Fibroblast of lung (primary cell): Measurements from ENCODE around the gene EFCAB6. TPM values are rescaled to one million over a fixed set of nuclear protein-coding genes. Genes with fewer than 3 reads are reported as not detected.

Experiments used
- DNase-seq, 2 donors: peaks; one replicate each; pipeline versions ENCODE4 v3.0.0 to v3.0.0-alpha.2; 2010; ENCODE audit warnings: low read depth in 2 of 2
- H2AFZ ChIP-seq: 2 replicates; pipeline ENCODE4 v1.5.1; 2012; ENCODE audit warnings: low read length, control low read depth, inconsistent platforms
- H3K27ac ChIP-seq: 2 replicates; pipeline ENCODE4 v1.5.1; 2011; ENCODE audit warnings: low read length, control low read depth; ENCODE audit not compliant: insufficient read depth
- H3K27me3 ChIP-seq: 2 replicates; pipeline ENCODE4 v1.5.1; 2011; ENCODE audit warnings: mild to moderate bottlenecking, low read length; ENCODE audit not compliant: control insufficient read depth, insufficient read depth
- H3K36me3 ChIP-seq: 2 replicates; pipeline ENCODE4 v1.5.1; 2011; ENCODE audit warnings: low read length; ENCODE audit not compliant: control insufficient read depth, insufficient read depth
- H3K4me1 ChIP-seq: 2 replicates; pipeline ENCODE4 v1.5.1; 2011; ENCODE audit warnings: low read length; ENCODE audit not compliant: control insufficient read depth, insufficient read depth; ENCODE audit errors: extremely low read depth
- H3K4me2 ChIP-seq: 2 replicates; pipeline ENCODE4 v1.5.1; 2011; ENCODE audit warnings: low read length, control low read depth; ENCODE audit not compliant: insufficient read depth; ENCODE audit errors: extremely low read depth
- H3K4me3 ChIP-seq, 4 experiments: fragments of 200-600 bp in 1 of 4; sonication (generic) in 1 of 4; replicated peaks in 1 of 4; 2 replicates each; pipeline ENCODE4 v1.5.1; 2011 to 2016; ENCODE audit warnings: low read length in 4 of 4, low read depth in 3 of 4, mild to moderate bottlenecking in 3 of 4, control low read depth in 2 of 4, inconsistent platforms in 1 of 4, mixed read lengths in 1 of 4; ENCODE audit not compliant: insufficient read depth in 1 of 4; ENCODE audit errors: control extremely low read depth in 1 of 4
- H3K79me2 ChIP-seq: 2 replicates; pipeline ENCODE4 v1.5.1; 2012; ENCODE audit warnings: mild to moderate bottlenecking, low read length, inconsistent platforms; ENCODE audit not compliant: control insufficient read depth, insufficient read depth
- H3K9ac ChIP-seq: 2 replicates; pipeline ENCODE4 v1.5.1; 2011; ENCODE audit warnings: mild to moderate bottlenecking, low read length, control low read depth; ENCODE audit not compliant: insufficient read depth
- H3K9me3 ChIP-seq: 2 replicates; pipeline ENCODE4 v1.5.1; 2012; ENCODE audit warnings: low read depth, low read length; ENCODE audit not compliant: control insufficient read depth, insufficient read depth
- H4K20me1 ChIP-seq: 2 replicates; pipeline ENCODE4 v1.5.1; 2011; ENCODE audit warnings: low read length; ENCODE audit not compliant: control insufficient read depth, insufficient read depth; ENCODE audit errors: extremely low read depth
- EZH2 ChIP-seq: IDR thresholded peaks from 2 replicates; pipeline ENCODE4 v1.5.1; 2012; ENCODE audit warnings: low read length, control low read depth, mild to moderate bottlenecking; ENCODE audit errors: missing control alignments
- polyA plus RNA-seq, 2 donors: library from polyadenylated mRNA; depleted of rRNA in 1 of 2; stranded (reverse) in 1 of 2; unstranded in 1 of 2; fragments of >200 nt; gene quantifications; 2 replicates each; pipeline ENCODE4 v1.2.1, GENCODE V29; 2011 to 2012; ENCODE audit warnings: missing spikeins in 1 of 2
- total RNA-seq: library from RNA; depleted of rRNA; stranded (reverse); fragments of >200 nt; gene quantifications from 2 replicates; pipeline ENCODE4 v1.2.1, GENCODE V29; 2014
- TF ChIP-seq, protein P1 (sequence below), 2 donors: IDR thresholded peaks in 1 of 2; conservative IDR thresholded peaks in 1 of 2; 1 replicate in 1 of 2; 2 replicates in 1 of 2; pipeline ENCODE4 v1.5.1; 2011 to 2012; ENCODE audit warnings: low read length in 2 of 2, control low read depth in 1 of 2, inconsistent platforms in 1 of 2, low read depth in 1 of 2, mild to moderate bottlenecking in 1 of 2

Gene EFCAB6
- total and polyA plus RNA-seq, 2 donors (not counting 1 experiment from before 2014, with no cell fraction given): 1.0 to 1.5 TPM

DNA sequence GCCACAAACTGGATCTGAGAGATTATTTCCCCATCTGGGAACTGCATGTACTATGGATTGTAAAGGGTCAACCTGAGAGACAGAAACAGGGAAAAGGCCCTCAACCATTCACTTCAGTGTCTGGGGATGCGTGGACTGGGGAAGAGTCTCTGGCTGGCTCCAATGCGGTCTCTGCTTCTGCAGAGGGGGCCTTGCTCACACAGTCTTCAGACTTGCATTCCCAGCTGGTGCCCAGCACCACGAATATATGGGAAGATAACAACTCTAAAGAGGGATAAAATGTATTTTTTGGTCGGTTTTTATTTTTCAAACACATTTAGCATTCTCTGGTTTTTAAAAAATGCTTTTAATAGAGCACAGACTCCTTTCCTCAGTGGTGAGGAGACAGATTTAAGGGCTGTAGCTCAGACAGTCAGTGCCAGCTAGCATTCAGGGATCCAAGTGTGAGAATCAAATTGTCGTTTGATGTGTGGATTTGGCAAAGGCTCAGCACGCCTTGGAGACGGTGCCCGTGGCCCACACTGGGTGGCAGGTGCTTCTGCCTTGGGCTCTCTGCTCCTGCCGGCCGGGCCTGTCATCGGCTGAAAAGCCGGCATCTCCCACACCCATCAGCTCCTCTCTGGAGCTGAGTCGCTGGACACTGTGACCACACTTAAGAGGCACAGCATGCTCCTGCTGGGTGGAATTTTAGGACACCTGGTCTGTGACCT lies 8.0 kb upstream of the EFCAB6 start:
- DNase-seq: no peak
- no peaks in the 10 kb centered on the region for H3K4me1 ChIP-seq

DNA sequence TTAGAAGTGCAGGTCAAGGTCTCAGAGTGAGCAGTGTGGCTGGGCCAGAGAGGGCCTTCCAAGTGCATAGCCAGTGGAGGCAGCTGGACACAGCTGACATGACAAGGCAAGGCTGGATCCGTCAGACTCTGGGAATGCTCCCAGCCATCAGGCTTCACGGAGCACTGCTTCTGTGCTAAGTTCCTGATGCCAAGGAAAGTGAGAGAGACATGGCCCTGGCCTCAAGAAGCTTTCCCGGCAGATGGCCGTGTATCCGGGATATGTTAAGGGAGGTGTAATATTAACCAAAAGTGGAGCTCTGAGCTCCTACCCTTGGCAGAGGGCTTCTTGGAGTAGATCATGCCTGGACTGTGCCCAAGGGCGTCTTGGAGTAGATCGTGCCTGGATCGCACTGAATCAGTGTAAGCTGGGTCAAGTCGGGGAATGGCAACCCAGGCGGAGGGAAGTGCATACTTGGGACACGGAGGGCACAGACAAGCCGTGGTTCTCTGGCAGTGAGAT lies 7.4 kb upstream of the EFCAB6 start:
- Histone ChIP-seq H3K4me2 (no peak overlapping the region), H3K36me3 (no peaks in the 10 kb centered on the region), H3K79me2 (no peaks in the 10 kb centered on the region), H3K9me3 (no peaks in the 10 kb centered on the region), H3K4me1 (no peaks in the 10 kb centered on the region), H3K9ac (no peak overlapping the region), H3K27ac (no peak overlapping the region), H4K20me1 (no peaks in the 10 kb centered on the region), H2AFZ (no peak overlapping the region), H3K27me3 (no peaks in the 10 kb centered on the region), H3K4me3 (no peak overlapping the region)
- DNase-seq: peak in 1 of 2 donors; percentile 24
- TF ChIP-seq, protein P1, sequence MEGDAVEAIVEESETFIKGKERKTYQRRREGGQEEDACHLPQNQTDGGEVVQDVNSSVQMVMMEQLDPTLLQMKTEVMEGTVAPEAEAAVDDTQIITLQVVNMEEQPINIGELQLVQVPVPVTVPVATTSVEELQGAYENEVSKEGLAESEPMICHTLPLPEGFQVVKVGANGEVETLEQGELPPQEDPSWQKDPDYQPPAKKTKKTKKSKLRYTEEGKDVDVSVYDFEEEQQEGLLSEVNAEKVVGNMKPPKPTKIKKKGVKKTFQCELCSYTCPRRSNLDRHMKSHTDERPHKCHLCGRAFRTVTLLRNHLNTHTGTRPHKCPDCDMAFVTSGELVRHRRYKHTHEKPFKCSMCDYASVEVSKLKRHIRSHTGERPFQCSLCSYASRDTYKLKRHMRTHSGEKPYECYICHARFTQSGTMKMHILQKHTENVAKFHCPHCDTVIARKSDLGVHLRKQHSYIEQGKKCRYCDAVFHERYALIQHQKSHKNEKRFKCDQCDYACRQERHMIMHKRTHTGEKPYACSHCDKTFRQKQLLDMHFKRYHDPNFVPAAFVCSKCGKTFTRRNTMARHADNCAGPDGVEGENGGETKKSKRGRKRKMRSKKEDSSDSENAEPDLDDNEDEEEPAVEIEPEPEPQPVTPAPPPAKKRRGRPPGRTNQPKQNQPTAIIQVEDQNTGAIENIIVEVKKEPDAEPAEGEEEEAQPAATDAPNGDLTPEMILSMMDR (conservative IDR thresholded peaks at IDR 0.05 in 1 of 2, IDR thresholded peaks at IDR 0.05 in 1 of 2; ENCODE audit: low read depth in 1 of 2, low read length in 2 of 2): no peak
- no peak for TF ChIP-seq EZH2

More for the DNA sequence above, 8.0 kb upstream of the EFCAB6 start:
- H3K36me3 ChIP-seq: no peaks in the 10 kb centered on the region
- no peak overlapping the region for H2AFZ ChIP-seq
- H3K79me2 ChIP-seq: no peaks in the 10 kb centered on the region
- no peaks in the 10 kb centered on the region for H4K20me1 ChIP-seq
- no peak overlapping the region for H3K4me2 ChIP-seq
- no peak overlapping the region for H3K27ac ChIP-seq
- H3K27me3 ChIP-seq: peaks cover 2% of the 10 kb centered on the region
- no peak overlapping the region for H3K9ac ChIP-seq
- H3K4me3 ChIP-seq: no peak overlapping the region
- no peaks in the 10 kb centered on the region for H3K9me3 ChIP-seq
- no peak for TF ChIP-seq EZH2
- TF ChIP-seq, protein P1 (conservative IDR thresholded peaks at IDR 0.05 in 1 of 2, IDR thresholded peaks at IDR 0.05 in 1 of 2; ENCODE audit: low read depth in 1 of 2, low read length in 2 of 2): no peak

DNA sequence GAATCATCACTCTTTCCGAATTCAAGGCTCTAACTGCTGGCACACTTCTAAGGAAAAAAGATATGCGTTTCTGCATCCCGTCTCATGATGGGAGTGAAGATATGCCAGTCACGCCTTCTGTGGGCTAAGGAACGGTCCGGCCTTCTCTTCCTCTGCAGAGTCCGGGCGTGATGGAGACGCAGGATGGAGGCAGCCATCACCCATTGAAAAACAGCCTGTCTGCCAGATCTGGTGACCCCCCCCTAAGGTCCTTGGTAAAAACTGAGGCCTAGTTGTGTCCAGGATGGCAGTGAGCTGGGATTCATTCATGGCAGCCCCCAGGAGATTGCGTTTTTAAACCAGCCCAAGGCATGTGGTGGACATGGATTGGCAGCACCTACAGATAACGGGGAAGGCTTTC lies 6.9 kb upstream of the EFCAB6 start:
- no peaks in the 10 kb centered on the region for H3K79me2 ChIP-seq
- no peaks in the 10 kb centered on the region for H3K4me1 ChIP-seq
- no peak overlapping the region for H3K4me2 ChIP-seq
- no peaks in the 10 kb centered on the region for H4K20me1 ChIP-seq
- H2AFZ ChIP-seq: no peak overlapping the region
- no peaks in the 10 kb centered on the region for H3K36me3 ChIP-seq
- H3K27ac ChIP-seq: no peak overlapping the region
- H3K27me3 ChIP-seq: no peaks in the 10 kb centered on the region
- no peak for DNase-seq
- H3K9me3 ChIP-seq: no peaks in the 10 kb centered on the region
- H3K9ac ChIP-seq: no peak overlapping the region
- H3K4me3 ChIP-seq: no peak overlapping the region
- TF ChIP-seq EZH2: no peak
- TF ChIP-seq, protein P1 (conservative IDR thresholded peaks at IDR 0.05 in 1 of 2, IDR thresholded peaks at IDR 0.05 in 1 of 2; ENCODE audit: low read depth in 1 of 2, low read length in 2 of 2): no peak
